GM19455 (cell line): Measurements from ENCODE around the gene IFT25.

ENCODE experiments used
- ATAC-seq: cut with Tn5 transposase; IDR thresholded peaks from one replicate; pipeline ENCODE4 v1.9.1; 2021; ENCODE audit not compliant: unreplicated experiment

The IFT25 gene

DNA sequence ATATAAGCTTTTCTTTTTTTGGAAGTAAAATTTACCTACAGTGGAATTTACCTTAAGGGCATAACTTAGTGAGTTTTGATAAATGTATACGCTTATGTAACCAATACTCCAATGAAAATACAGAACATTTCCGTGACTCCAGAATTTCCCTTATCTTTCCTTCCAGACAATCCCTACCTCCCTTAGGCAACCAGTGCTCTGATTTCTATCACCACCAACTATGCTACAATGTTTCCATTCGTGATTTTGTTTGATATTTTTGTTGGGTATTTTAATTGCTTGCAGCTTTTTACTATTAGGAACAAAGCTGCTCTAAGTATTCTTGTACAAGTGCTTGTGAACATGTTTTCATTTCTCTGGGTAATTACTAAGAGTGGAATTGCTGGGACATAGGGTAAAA is 14.6 kb downstream of the IFT25 start:
- ATAC-seq, result no peak

- no peak for ATAC-seq
These were observed 16.1 kb downstream of the IFT25 start for GRCh38 chr1:53929246-53929960.

- no peak for ATAC-seq
These were observed 18.1 kb downstream of the IFT25 start for GRCh38 chr1:53927376-53927881.

DNA sequence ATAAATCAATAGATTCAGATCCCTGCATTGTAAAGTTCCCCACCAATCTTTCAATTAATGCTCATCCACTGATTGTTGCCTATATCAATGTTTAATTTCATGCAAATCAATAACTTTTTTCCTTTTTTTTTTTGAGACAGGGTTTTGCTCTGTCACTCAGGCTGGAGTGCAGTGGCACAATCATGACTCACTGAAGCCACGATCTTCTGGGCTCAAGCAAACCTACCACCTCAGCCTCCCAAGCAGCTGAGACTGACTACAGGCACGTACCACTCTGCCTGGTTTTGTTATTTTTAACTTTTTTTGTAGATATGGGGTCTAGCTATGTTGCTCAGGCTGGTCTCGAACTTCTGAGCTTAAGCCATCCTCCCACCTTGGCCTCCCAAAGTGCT is 25.8 kb downstream of the IFT25 start:
- no peak for ATAC-seq

GRCh38 chr1:53918343-53918742 is 27.2 kb downstream of the IFT25 start:
- ATAC-seq, result no peak

DNA sequence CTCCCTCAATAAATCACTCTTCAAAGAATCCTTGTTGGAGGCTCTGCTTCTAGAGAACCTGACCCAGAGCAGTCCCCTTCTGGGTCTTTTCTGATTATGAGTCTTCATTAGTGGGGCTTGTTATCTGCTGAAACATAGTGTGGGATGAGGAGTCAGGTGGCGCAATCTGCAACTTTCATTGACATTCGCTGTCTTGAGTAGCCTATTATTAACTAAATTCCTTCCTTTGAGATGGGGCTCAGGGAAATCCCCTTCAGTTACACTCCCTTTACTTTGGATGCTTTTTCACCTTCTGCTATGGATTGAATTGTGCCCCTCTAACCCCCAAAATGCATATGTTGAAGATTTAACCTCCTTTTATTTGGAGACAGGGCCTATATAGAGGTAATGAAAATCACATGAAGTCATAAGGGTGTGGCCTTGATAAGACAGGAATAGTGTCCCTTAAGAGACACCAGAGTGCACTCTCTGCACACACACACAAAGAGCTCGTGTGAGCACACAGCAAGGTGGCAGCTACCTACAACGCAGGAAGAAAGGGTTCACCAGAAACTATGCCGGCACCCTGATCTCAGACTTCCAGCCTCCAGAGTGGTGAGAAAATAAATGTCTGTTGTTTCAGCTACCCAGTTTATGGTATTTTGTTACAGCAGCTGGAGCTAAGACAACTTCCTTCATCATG is 32.0 kb downstream of the IFT25 start:
- no peak for ATAC-seq

GRCh38 chr1:53911442-53911841 is 34.1 kb downstream of the IFT25 start:
- no peak for ATAC-seq

DNA sequence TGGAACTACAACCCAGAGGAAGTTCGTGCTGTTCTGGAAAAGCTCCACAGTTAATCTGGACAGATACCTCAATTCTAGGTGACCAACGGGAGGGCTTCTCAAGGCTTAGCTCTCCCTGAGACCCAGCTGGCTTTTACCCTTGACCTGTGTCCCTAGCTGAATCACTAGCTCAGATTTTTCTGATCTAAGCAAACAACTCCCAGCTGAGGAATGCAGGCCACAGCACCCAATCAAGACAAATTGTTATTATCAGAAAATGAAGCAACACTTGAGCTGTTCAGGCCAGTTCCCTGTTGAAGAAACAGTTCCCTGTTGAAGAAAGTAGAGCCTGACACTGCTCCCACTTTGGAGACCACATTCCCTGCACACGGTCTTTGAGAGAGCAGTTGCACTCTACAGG is 35.6 kb downstream of the IFT25 start:
- no peak for ATAC-seq

DNA sequence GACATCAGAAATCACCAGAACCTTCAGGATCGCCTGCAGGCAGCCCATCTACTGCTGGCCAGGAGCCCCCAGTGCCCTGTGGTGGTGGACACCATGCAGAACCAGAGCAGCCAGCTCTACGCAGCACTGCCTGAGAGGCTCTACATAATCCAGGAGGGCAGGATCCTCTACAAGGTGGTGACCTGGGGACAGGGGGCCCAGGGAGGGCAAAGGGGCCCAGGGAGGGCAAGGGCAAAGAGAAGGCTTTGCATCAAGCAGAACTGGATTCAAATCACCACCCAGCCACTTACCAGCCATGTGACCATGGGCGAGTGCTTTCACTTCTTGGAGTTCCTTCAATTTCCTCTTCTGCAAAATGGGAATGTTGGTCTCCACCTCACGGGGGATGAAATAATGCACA is 39.4 kb downstream of the IFT25 start:
- no peak for ATAC-seq

DNA sequence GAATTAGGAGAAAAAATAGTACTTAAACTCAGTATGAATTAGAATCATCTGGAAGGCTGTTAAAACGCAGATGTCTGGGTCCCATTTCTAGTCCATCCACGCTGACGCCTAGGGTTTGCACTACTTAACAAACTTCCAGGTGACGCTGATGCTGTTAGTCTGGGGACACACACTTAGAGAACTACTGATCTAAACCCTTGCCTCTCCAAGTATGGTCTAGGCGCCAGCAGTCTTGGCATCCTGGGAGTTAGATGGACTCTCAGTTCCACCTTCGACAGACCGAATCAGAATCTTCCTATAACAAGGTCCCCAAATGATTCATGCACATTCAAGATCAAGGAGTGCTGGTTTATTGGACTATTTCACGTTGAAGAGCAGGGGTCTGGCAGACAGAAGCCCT is 40.0 kb downstream of the IFT25 start:
- no peak for ATAC-seq

GRCh38 chr1:53902235-53903138 is 43.0 kb downstream of the IFT25 start:
- no peak for ATAC-seq

GRCh38 chr1:53899708-53900107 is 45.8 kb downstream of the IFT25 start:
- no peak for ATAC-seq

GRCh38 chr1:53899206-53899628 is 46.3 kb downstream of the IFT25 start:
- ATAC-seq, result no peak

DNA sequence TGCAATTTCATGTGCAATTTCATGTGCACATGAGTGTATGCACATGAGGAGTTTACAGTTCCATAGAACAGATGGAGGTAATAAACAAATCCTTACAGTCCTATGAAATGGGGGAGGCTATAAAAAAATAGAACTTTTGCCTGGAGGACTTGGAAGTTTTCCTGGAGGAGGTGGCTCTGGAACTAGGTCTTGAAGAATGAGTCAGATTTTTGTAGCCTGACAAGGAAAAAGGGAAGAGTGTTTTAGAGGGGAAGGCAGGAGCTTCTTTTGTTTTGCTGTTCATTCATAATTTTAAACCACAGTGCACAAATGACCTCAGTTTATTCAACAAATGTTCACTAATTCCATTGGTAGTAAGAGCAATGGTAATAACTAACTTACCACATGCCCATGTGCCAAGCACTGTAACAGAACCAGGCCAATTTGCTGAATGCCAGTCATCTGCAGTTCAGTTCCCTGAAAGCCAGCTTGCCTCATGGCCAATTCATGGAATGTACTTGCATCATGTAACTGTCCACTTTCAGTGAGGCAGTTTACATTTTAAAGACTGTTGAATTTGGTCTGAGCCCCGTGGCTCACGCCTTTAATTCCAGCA is 48.8 kb downstream of the IFT25 start:
- ATAC-seq, result no peak

- no peak for ATAC-seq
These were observed 50.1 kb downstream of the IFT25 start for GRCh38 chr1:53895421-53895820.

DNA sequence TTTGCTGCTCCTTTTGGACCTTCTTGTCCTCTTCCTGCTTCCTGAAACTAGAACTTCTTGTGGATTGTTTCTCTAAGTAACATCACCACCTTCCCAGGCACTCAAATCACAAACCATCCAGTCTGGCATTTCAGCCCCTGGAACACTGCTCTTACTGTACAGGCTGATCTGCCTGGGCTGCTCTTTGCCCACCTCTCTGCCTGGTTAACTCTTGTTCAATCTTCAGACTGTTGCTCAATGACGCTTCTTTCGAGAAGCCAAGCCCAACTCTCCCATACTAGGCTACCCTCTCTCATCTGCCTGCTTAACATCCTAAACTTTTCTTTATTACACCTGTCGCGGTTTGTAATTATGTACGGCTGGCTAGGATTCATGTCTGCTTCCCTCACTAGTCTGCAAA is 50.9 kb downstream of the IFT25 start:
- ATAC-seq, result no peak

DNA sequence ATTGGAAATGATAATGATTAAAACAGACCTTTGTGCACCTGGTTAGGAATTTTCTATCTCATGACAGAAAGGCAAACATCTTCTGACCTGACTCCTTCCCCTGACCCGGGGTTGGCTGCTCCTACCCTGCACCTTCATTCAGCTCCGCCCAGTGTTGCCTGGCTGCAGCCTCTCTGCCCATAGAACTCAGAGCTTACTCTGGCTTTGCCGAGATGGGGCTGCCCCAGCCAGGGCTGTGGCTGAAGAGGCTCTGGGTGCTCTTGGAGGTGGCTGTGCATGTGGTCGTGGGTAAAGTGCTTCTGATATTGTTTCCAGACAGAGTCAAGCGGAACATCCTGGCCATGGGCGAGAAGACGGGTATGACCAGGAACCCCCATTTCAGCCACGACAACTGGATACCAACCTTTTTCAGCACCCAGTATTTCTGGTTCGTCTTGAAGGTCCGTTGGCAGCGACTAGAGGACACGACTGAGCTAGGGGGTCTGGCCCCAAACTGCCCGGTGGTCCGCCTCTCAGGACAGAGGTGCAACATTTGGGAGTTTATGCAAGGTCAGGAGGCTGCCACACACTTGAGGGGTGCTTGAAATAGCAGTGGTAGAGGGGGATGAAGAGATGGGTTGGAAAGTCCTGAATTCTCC is 51.4 kb downstream of the IFT25 start, which contains the start of gene DIO1:
Gene DIO1 (plus strand): TSS at position 189 of the 638 bp plus-strand sequence. CDS start 24 bp downstream, at position 213.
- ATAC-seq, result no peak

- no peak for ATAC-seq
These were observed 52.6 kb downstream of the IFT25 start for GRCh38 chr1:53892911-53893310.

GRCh38 chr1:53891678-53892077 is 53.8 kb downstream of the IFT25 start:
- no peak for ATAC-seq

GRCh38 chr1:53891018-53891417 is 54.5 kb downstream of the IFT25 start:
- ATAC-seq, result no peak
